PC-3 (cell line): ENCODE measurements around the gene INTS6L. TPM values are rescaled to one million over a fixed set of nuclear protein-coding genes. Genes with fewer than 3 reads are reported as not detected.

Source experiments
- ATAC-seq: fragments of 200-7000 bp; cut with Tn5 transposase; 2 replicates; pipeline ENCODE4 v1.9.1; 2020; ENCODE audit warnings: mild to moderate bottlenecking, moderate library complexity
- BruUV-seq: library from RNA; stranded (reverse); fragments of 400-500 nt; replicated peaks from 2 replicates; lab custom pipeline; 2021; lab: Mats Ljungman, UMichigan
- CTCF ChIA-PET: fragments of 300-600 bp; sonication (Branson Sonifier 250); formaldehyde crosslinking; loops from one replicate; lab custom pipeline; 2022; ENCODE audit warnings: antibody characterized with exemption; lab: Charles Lee
- POLR2A ChIA-PET: fragments of 300-600 bp; sonication (Branson Sonifier 250); formaldehyde crosslinking; loops from one replicate; lab custom pipeline; 2022; ENCODE audit warnings: antibody characterized with exemption; ENCODE audit not compliant: unreplicated experiment; lab: Charles Lee
- DNase-seq: peaks from one replicate; pipeline ENCODE4 v3.0.0-alpha.2; 2015
- H2AFZ ChIP-seq: fragments of 300-600 bp; sonication (generic); 2 replicates; pipeline ENCODE4 v1.6.0; 2016; ENCODE audit warnings: antibody characterized with exemption, low read length
- H3F3A ChIP-seq: fragments of 300-600 bp; sonication (generic); one replicate; pipeline ENCODE4 v1.6.0; 2017; ENCODE audit warnings: antibody characterized with exemption, low read length, control low read depth, mild to moderate bottlenecking; ENCODE audit not compliant: unreplicated experiment
- H3K27ac ChIP-seq: fragments of 300-600 bp; sonication (generic); 2 replicates; pipeline ENCODE4 v1.5.1; 2016; ENCODE audit warnings: mild to moderate bottlenecking, low read length
- H3K27me3 ChIP-seq: fragments of 300-600 bp; sonication (generic); 2 replicates; pipeline ENCODE4 v1.6.1; 2016; ENCODE audit warnings: low read length, mixed read lengths
- H3K36me3 ChIP-seq: fragments of 300-600 bp; sonication (generic); 2 replicates; pipeline ENCODE4 v1.6.1; 2016; ENCODE audit warnings: low read depth, mixed run types, low read length, mixed read lengths
- H3K4me1 ChIP-seq: fragments of 300-600 bp; sonication (generic); 2 replicates; pipeline ENCODE4 v1.5.1; 2016; ENCODE audit warnings: low read length; ENCODE audit not compliant: insufficient read depth
- H3K4me2 ChIP-seq: fragments of 300-600 bp; sonication (generic); 2 replicates; pipeline ENCODE4 v1.6.0; 2016; ENCODE audit warnings: low read length
- H3K4me3 ChIP-seq: fragments of 300-600 bp; sonication (generic); 2 replicates; pipeline ENCODE4 v1.5.1; 2016; ENCODE audit warnings: mild to moderate bottlenecking, low read length, mixed read lengths
- H3K79me2 ChIP-seq: fragments of 300-600 bp; sonication (generic); 2 replicates; pipeline ENCODE4 v1.6.1; 2017; ENCODE audit warnings: low read length, mixed read lengths
- H3K9ac ChIP-seq: fragments of 300-600 bp; sonication (generic); 2 replicates; pipeline ENCODE4 v1.6.0; 2016; ENCODE audit warnings: mild to moderate bottlenecking, low read length
- H3K9me2 ChIP-seq: fragments of 300-600 bp; sonication (generic); replicated peaks from 2 replicates; pipeline ENCODE4 v1.6.1; 2016; ENCODE audit warnings: mixed run types, low read length, mixed read lengths
- H3K9me3 ChIP-seq: fragments of 300-600 bp; sonication (generic); 2 replicates; pipeline ENCODE4 v1.6.1; 2016; ENCODE audit warnings: low read length, mixed read lengths
- H4K20me1 ChIP-seq: fragments of 300-600 bp; sonication (generic); 2 replicates; pipeline ENCODE4 v1.6.1; 2016; ENCODE audit warnings: low read length, mixed read lengths
- CTCF ChIP-seq: fragments of 300-600 bp; sonication (generic); conservative IDR thresholded peaks from 2 replicates; pipeline ENCODE4 v1.5.1; 2017; ENCODE audit warnings: antibody characterized with exemption, low read depth, mild to moderate bottlenecking, low read length
- EZH2 ChIP-seq: fragments of 300-600 bp; sonication (generic); IDR thresholded peaks from one replicate; pipeline ENCODE4 v1.6.1; 2017; ENCODE audit warnings: antibody characterized with exemption, mild to moderate bottlenecking, low read length; ENCODE audit not compliant: unreplicated experiment
- EZH2phosphoT487 ChIP-seq: fragments of 300-600 bp; sonication (generic); IDR thresholded peaks from 2 replicates; pipeline ENCODE4 v1.6.1; 2018; ENCODE audit warnings: mild to moderate bottlenecking, antibody characterized with exemption, low read length, borderline replicate concordance
- intact Hi-C: fragments of 100-400 bp; cut with micrococcal nuclease; formaldehyde crosslinking; loops from 2 replicates; pipeline ENCODE4 v1.9.0; 2023
- total RNA-seq: library from RNA; depleted of rRNA; stranded (reverse); fragments of >200 nt; gene quantifications from 2 replicates; pipeline ENCODE4 v1.2.3, GENCODE V29; 2014

Gene INTS6L
- total RNA-seq, 1 experiment from 2014 or later: 4.1 TPM

GRCh38 chrX:135477576-135477975 lies 42.9 kb upstream of the INTS6L start:
- Histone ChIP-seq H3K79me2 (no peaks in the 10 kb centered on the region), H3K27me3 (peaks cover 25% of the 10 kb centered on the region), H3K4me3 (no peak overlapping the region), H3K9ac (no peak overlapping the region), H3K9me3 (no peaks in the 10 kb centered on the region), H3K9me2 (no peaks in the 10 kb centered on the region), H3K27ac (no peak overlapping the region), H3K4me1 (no peaks in the 10 kb centered on the region), H4K20me1 (no peaks in the 10 kb centered on the region), H3K4me2 (no peak overlapping the region), H2AFZ (no peak overlapping the region), H3F3A (no peaks in the 10 kb centered on the region), H3K36me3 (no peaks in the 10 kb centered on the region)
- CTCF ChIA-PET: no interaction called here
- peak; percentile 71 for ATAC-seq
- POLR2A ChIA-PET: no interaction called here
- BruUV-seq: no TSS peak
- TF ChIP-seq EZH2phosphoT487 (no peak), EZH2 (no peak), CTCF (peak; percentile 69)
- DNase-seq: peak; percentile 81
- intact Hi-C loops: no loop called here

GRCh38 chrX:135480076-135480475 lies 40.4 kb upstream of the INTS6L start:
- H3K4me2 ChIP-seq: no peak overlapping the region
- H3K36me3 ChIP-seq: no peaks in the 10 kb centered on the region
- H3K27ac ChIP-seq: no peak overlapping the region
- BruUV-seq: no TSS peak
- no peaks in the 10 kb centered on the region for H3F3A ChIP-seq
- H4K20me1 ChIP-seq: no peaks in the 10 kb centered on the region
- H3K9me3 ChIP-seq: no peaks in the 10 kb centered on the region
- TF ChIP-seq EZH2phosphoT487 (no peak), EZH2 (no peak), CTCF (no peak)
- no peak overlapping the region for H2AFZ ChIP-seq
- H3K79me2 ChIP-seq: no peaks in the 10 kb centered on the region
- intact Hi-C loops: loop anchor here (5.0 kb wide), 1 partner anchor 42 kb away; the partner anchor contains the start of gene INTS6L
- H3K9me2 ChIP-seq: no peaks in the 10 kb centered on the region
- ChIA-PET CTCF (no interaction called here), POLR2A (no interaction called here)
- H3K4me1 ChIP-seq: no peaks in the 10 kb centered on the region
- H3K27me3 ChIP-seq: peaks cover 25% of the 10 kb centered on the region
- H3K4me3 ChIP-seq: no peak overlapping the region
- no peak overlapping the region for H3K9ac ChIP-seq
- no peak for DNase-seq
- ATAC-seq: no peak

- Histone ChIP-seq H3K36me3 (no peaks in the 10 kb centered on the region), H3K9me2 (no peaks in the 10 kb centered on the region), H3K27ac (no peak overlapping the region), H3F3A (no peaks in the 10 kb centered on the region), H3K4me2 (no peak overlapping the region), H2AFZ (no peak overlapping the region), H3K79me2 (no peaks in the 10 kb centered on the region), H4K20me1 (no peaks in the 10 kb centered on the region), H3K9me3 (no peaks in the 10 kb centered on the region), H3K4me3 (no peak overlapping the region), H3K27me3 (peaks cover 20% of the 10 kb centered on the region), H3K9ac (no peak overlapping the region), H3K4me1 (no peaks in the 10 kb centered on the region)
- intact Hi-C loops: loop anchor here (5.0 kb wide), 1 partner anchor 41 kb away; the partner anchor contains the start of gene INTS6L
- POLR2A ChIA-PET: no interaction called here
- TF ChIP-seq EZH2phosphoT487 (no peak), EZH2 (no peak), CTCF (no peak)
- no TSS peak for BruUV-seq
- CTCF ChIA-PET: no interaction called here
- no peak for ATAC-seq
- DNase-seq: peak; percentile 1
These were observed 38.7 kb upstream of the INTS6L start for GRCh38 chrX:135481696-135482179.
